Hepatocyte (in vitro differentiated cells): Measurements from ENCODE around the gene POLR1E. TPM values are rescaled to one million over a fixed set of nuclear protein-coding genes. Genes with fewer than 3 reads are reported as not detected.
A peak's percentile ranks its signal among the peaks of the same experiment; 100 is the strongest.

Source experiments
- DNase-seq: peaks from one replicate; pipeline ENCODE4 v3.0.0-alpha.2; 2016; ENCODE audit warnings: low spot score
- H2AFZ ChIP-seq: fragments of 200-600 bp; sonication (generic); 2 replicates; pipeline ENCODE4 v1.6.0; 2016; ENCODE audit warnings: antibody characterized with exemption, mild to moderate bottlenecking
- H3K27ac ChIP-seq: fragments of 200-600 bp; sonication (generic); 2 replicates; pipeline ENCODE4 v1.5.1; 2016; ENCODE audit warnings: mild to moderate bottlenecking
- H3K27me3 ChIP-seq: fragments of 200-600 bp; sonication (generic); 2 replicates; pipeline ENCODE4 v1.6.1; 2016
- H3K36me3 ChIP-seq: fragments of 200-600 bp; sonication (generic); replicated peaks from 2 replicates; pipeline ENCODE4 v1.5.1; 2016; ENCODE audit warnings: low read depth; ENCODE audit not compliant: insufficient read depth
- H3K4me1 ChIP-seq: fragments of 200-600 bp; sonication (generic); 2 replicates; pipeline ENCODE4 v1.5.1; 2016; ENCODE audit warnings: mild to moderate bottlenecking, moderate library complexity; ENCODE audit not compliant: insufficient read depth
- H3K4me2 ChIP-seq: fragments of 200-600 bp; sonication (generic); 2 replicates; pipeline ENCODE4 v1.6.0; 2016
- H3K4me3 ChIP-seq: fragments of 200-600 bp; sonication (generic); 2 replicates; pipeline ENCODE4 v1.5.1; 2016; ENCODE audit warnings: mild to moderate bottlenecking
- H3K79me2 ChIP-seq: fragments of 200-600 bp; sonication (generic); 2 replicates; pipeline ENCODE4 v1.6.0; 2017; ENCODE audit warnings: mild to moderate bottlenecking
- H3K9me2 ChIP-seq: fragments of 200-600 bp; sonication (generic); replicated peaks from 2 replicates; pipeline ENCODE4 v1.6.0; 2017; ENCODE audit warnings: mild to moderate bottlenecking; ENCODE audit not compliant: insufficient read depth
- H3K9me3 ChIP-seq: fragments of 200-600 bp; sonication (generic); 2 replicates; pipeline ENCODE4 v1.5.1; 2016; ENCODE audit warnings: low read depth, mild to moderate bottlenecking
- H4K20me1 ChIP-seq: fragments of 200-600 bp; sonication (generic); 2 replicates; pipeline ENCODE4 v1.6.0; 2016; ENCODE audit warnings: mild to moderate bottlenecking; ENCODE audit not compliant: insufficient read depth, poor library complexity, severe bottlenecking
- CTCF ChIP-seq: fragments of 200-600 bp; sonication (generic); IDR thresholded peaks from 2 replicates; pipeline ENCODE4 v1.5.1; 2016; ENCODE audit warnings: antibody characterized with exemption, mild to moderate bottlenecking; ENCODE audit not compliant: poor library complexity
- EZH2 ChIP-seq: fragments of 200-600 bp; sonication (generic); IDR thresholded peaks from 2 replicates; pipeline ENCODE4 v1.6.1; 2016; ENCODE audit warnings: antibody characterized with exemption, mild to moderate bottlenecking, borderline replicate concordance
- EZH2phosphoT487 ChIP-seq: fragments of 200-600 bp; sonication (generic); IDR thresholded peaks from one replicate; pipeline ENCODE4 v1.6.1; 2018; ENCODE audit warnings: antibody characterized with exemption, mild to moderate bottlenecking, low read depth, moderate library complexity; ENCODE audit not compliant: unreplicated experiment, severe bottlenecking
- WGBS: methylation state at CpG from one replicate; pipeline ENCODE4 v1.1.6; 2016; ENCODE audit warnings: low lambda C conversion rate; ENCODE audit errors: missing lambda C conversion rate; 5-methylcytosine and 5-hydroxymethylcytosine counted together
- polyA plus RNA-seq: library from polyadenylated mRNA; unstranded; fragments of >200 nt; fragmentation: Nextera tagmentation; extraction: Ambion mirVana; gene quantifications from 2 replicates; pipeline ENCODE4 v1.2.1, GENCODE V29; 2016
- total RNA-seq: library from RNA; depleted of rRNA; stranded (reverse); fragments of >200 nt; gene quantifications from 2 replicates; pipeline ENCODE4 v1.2.3, GENCODE V29; 2014

Gene POLR1E
- 13.3 and 13.6 TPM in 2 replicates for total RNA-seq
- 6.5 and 8.4 TPM in 2 replicates for polyA plus RNA-seq

GRCh38 chr9:37485389-37486255 is at the start of gene POLR1E:
Gene POLR1E (plus strand): TSS chr9:37485948. CDS start chr9:37486048, 100 bp downstream.
- H3K36me3 ChIP-seq = no peaks in the 10 kb centered on the region
- WGBS = 5% methylated on average over 53 of the region's 56 CpGs
- peak; percentile 96 for DNase-seq
- no peaks in the 10 kb centered on the region for H3K9me2 ChIP-seq
- no peaks in the 10 kb centered on the region for H4K20me1 ChIP-seq
- H3K9me3 ChIP-seq = no peaks in the 10 kb centered on the region
- H3K27ac ChIP-seq = peak within 1 kb of the TSS; percentile 67
- H3K79me2 ChIP-seq = peaks cover 9% of the 10 kb centered on the region
- H3K4me1 ChIP-seq = peaks cover 6% of the 10 kb centered on the region
- no peaks in the 10 kb centered on the region for H3K27me3 ChIP-seq
- peak within 1 kb of the TSS; percentile 69 for H2AFZ ChIP-seq
- peak within 1 kb of the TSS; percentile 97 for H3K4me2 ChIP-seq
- TF ChIP-seq EZH2phosphoT487 (no peak), EZH2 (no peak), CTCF (no peak)
- peak within 1 kb of the TSS; percentile 56 for H3K4me3 ChIP-seq

GRCh38 chr9:37436540-37436939 is 49.2 kb upstream of the POLR1E start:
- TF ChIP-seq EZH2phosphoT487 (no peak), CTCF (no peak)
- H3K27me3 ChIP-seq = no peaks in the 10 kb centered on the region
- no peaks in the 10 kb centered on the region for H3K9me2 ChIP-seq
- no peaks in the 10 kb centered on the region for H3K36me3 ChIP-seq
- no peak overlapping the region for H2AFZ ChIP-seq
- no peak overlapping the region for H3K4me3 ChIP-seq
- peaks cover 6% of the 10 kb centered on the region for H3K4me1 ChIP-seq
- no peak overlapping the region for H3K27ac ChIP-seq
- DNase-seq = no peak
- H3K9me3 ChIP-seq = no peaks in the 10 kb centered on the region
- H3K4me2 ChIP-seq = no peak overlapping the region
- WGBS = 93% methylated on average over 5 of the region's 5 CpGs
- peaks cover 20% of the 10 kb centered on the region for H4K20me1 ChIP-seq
- peaks cover 29% of the 10 kb centered on the region for H3K79me2 ChIP-seq

GRCh38 chr9:37437010-37437409 is 48.7 kb upstream of the POLR1E start:
- Histone ChIP-seq H3K4me1 (peaks cover 6% of the 10 kb centered on the region), H3K4me2 (no peak overlapping the region), H3K79me2 (peaks cover 29% of the 10 kb centered on the region), H4K20me1 (peaks cover 20% of the 10 kb centered on the region), H3K4me3 (no peak overlapping the region), H3K36me3 (no peaks in the 10 kb centered on the region), H3K27ac (no peak overlapping the region), H2AFZ (no peak overlapping the region), H3K27me3 (no peaks in the 10 kb centered on the region), H3K9me2 (no peaks in the 10 kb centered on the region), H3K9me3 (no peaks in the 10 kb centered on the region)
- no peak for TF ChIP-seq EZH2
- TF ChIP-seq EZH2phosphoT487 = no peak
- no peak for TF ChIP-seq CTCF
- WGBS = 96% methylated on average over 6 of the region's 6 CpGs
- DNase-seq = no peak
